Measurements from ENCODE around the gene TNIK. TPM values are rescaled to one million over a fixed set of nuclear protein-coding genes. Genes with fewer than 3 reads are reported as not detected.

TNIK gene
- total RNA-seq, 4 donors from 2014 or later = 32.9 to 52.0 (median 40.2) TPM

- intact Hi-C loops (cut with DNase I; ENCODE audit: low total_unique reads) (no loop called here), in situ Hi-C loops (cut with MboI; ENCODE audit: low pct_ligation_motif_present in 1 of 4, low pct_unique_long_range_greater_than_20kb in 1 of 4, low sequenced_read_pairs in 3 of 4) (no loop called here)
- Histone ChIP-seq H3K9me3 (no peaks in the 10 kb centered on the region), H3K4me1 (no peaks in the 10 kb centered on the region), H3K27ac (no peak overlapping the region), H3K4me3 (no peak overlapping the region), H3K27me3 (no peaks in the 10 kb centered on the region), H3K36me3 (no peaks in the 10 kb centered on the region)
- no peak for TF ChIP-seq POLR2AphosphoS5 (IDR thresholded peaks at IDR 0.05)
- TF ChIP-seq CTCF (IDR thresholded peaks at IDR 0.05) = no peak
- TF ChIP-seq POLR2A (IDR thresholded peaks at IDR 0.05) = no peak
- no peak for TF ChIP-seq EP300 (IDR thresholded peaks at IDR 0.05; ENCODE audit: low read depth)
- no peak for DNase-seq
- WGBS, 2 donors (ENCODE audit: low coverage in 1 of 2) = 76 to 90% methylated on average over 4 of the region's 4 CpGs
Observed at GRCh38 chr3:171230865-171231264, 229.3 kb downstream of the TNIK start.

- DNase-seq = no peak
- TF ChIP-seq EP300 (IDR thresholded peaks at IDR 0.05; ENCODE audit: low read depth) (no peak), POLR2AphosphoS5 (IDR thresholded peaks at IDR 0.05) (no peak), POLR2A (IDR thresholded peaks at IDR 0.05) (no peak), CTCF (IDR thresholded peaks at IDR 0.05) (no peak)
- no peaks in the 10 kb centered on the region for H3K9me3 ChIP-seq
- intact Hi-C loops (cut with DNase I; ENCODE audit: low total_unique reads) (no loop called here), in situ Hi-C loops (cut with MboI; ENCODE audit: low pct_ligation_motif_present in 1 of 4, low pct_unique_long_range_greater_than_20kb in 1 of 4, low sequenced_read_pairs in 3 of 4) (no loop called here)
- no peaks in the 10 kb centered on the region for H3K36me3 ChIP-seq
- H3K4me1 ChIP-seq = no peaks in the 10 kb centered on the region
- WGBS, 2 donors (ENCODE audit: low coverage in 1 of 2) = 77 to 97% methylated on average over 2 of the region's 2 CpGs
- H3K27me3 ChIP-seq = no peaks in the 10 kb centered on the region
- H3K4me3 ChIP-seq = no peak overlapping the region
- no peak overlapping the region for H3K27ac ChIP-seq
Observed at GRCh38 chr3:171229173-171229572, 231.0 kb downstream of the TNIK start.

GRCh38 chr3:171228240-171228639, 232.0 kb downstream of the TNIK start:
- no peak overlapping the region for H3K27ac ChIP-seq
- 59 to 79% methylated on average over 4 of the region's 4 CpGs for WGBS, 2 donors (ENCODE audit: low coverage in 1 of 2)
- peak in 1 of 3 donors; percentile 22 for TF ChIP-seq POLR2AphosphoS5 (IDR thresholded peaks at IDR 0.05)
- TF ChIP-seq CTCF (IDR thresholded peaks at IDR 0.05) = no peak

GRCh38 chr3:171227828-171228227, 232.4 kb downstream of the TNIK start:
- in situ Hi-C loops (cut with MboI; ENCODE audit: low pct_ligation_motif_present in 1 of 4, low pct_unique_long_range_greater_than_20kb in 1 of 4, low sequenced_read_pairs in 3 of 4) = no loop called here
- no peak for DNase-seq
- Histone ChIP-seq H3K4me1 (no peaks in the 10 kb centered on the region), H3K9me3 (no peaks in the 10 kb centered on the region), H3K27ac (no peak overlapping the region), H3K36me3 (no peaks in the 10 kb centered on the region), H3K27me3 (no peaks in the 10 kb centered on the region), H3K4me3 (no peak overlapping the region)
- TF ChIP-seq POLR2A (IDR thresholded peaks at IDR 0.05) (no peak), POLR2AphosphoS5 (IDR thresholded peaks at IDR 0.05) (no peak), CTCF (IDR thresholded peaks at IDR 0.05) (no peak), EP300 (IDR thresholded peaks at IDR 0.05; ENCODE audit: low read depth) (no peak)
- intact Hi-C loops (cut with DNase I; ENCODE audit: low total_unique reads) = no loop called here
- 49 to 73% methylated on average over 3 of the region's 3 CpGs for WGBS, 2 donors (ENCODE audit: low coverage in 1 of 2)

More at GRCh38 chr3:171228240-171228639, 232.0 kb downstream of the TNIK start:
- no peaks in the 10 kb centered on the region for H3K36me3 ChIP-seq
- no peak for DNase-seq
- no peak overlapping the region for H3K4me3 ChIP-seq
- no peaks in the 10 kb centered on the region for H3K27me3 ChIP-seq
- H3K9me3 ChIP-seq = no peaks in the 10 kb centered on the region
- in situ Hi-C loops (cut with MboI; ENCODE audit: low pct_ligation_motif_present in 1 of 4, low pct_unique_long_range_greater_than_20kb in 1 of 4, low sequenced_read_pairs in 3 of 4) = no loop called here
- intact Hi-C loops (cut with DNase I; ENCODE audit: low total_unique reads) = no loop called here
- no peaks in the 10 kb centered on the region for H3K4me1 ChIP-seq
